GM21576 (cell line): ENCODE data around the gene TRIM28.
A peak's percentile ranks its signal among the peaks of the same experiment; 100 is the strongest.

Experiments used
- ATAC-seq: cut with Tn5 transposase; IDR thresholded peaks from one replicate; pipeline ENCODE4 v1.9.1; 2021; ENCODE audit warnings: mild to moderate bottlenecking, moderate library complexity; ENCODE audit not compliant: unreplicated experiment

TRIM28 gene

GRCh38 chr19:58559275-58560006, 15.6 kb downstream of the TRIM28 start:
- ATAC-seq, result no peak

GRCh38 chr19:58560007-58560887, 16.4 kb downstream of the TRIM28 start:
- ATAC-seq, result no peak

GRCh38 chr19:58560921-58561320, 17.1 kb downstream of the TRIM28 start:
- no peak for ATAC-seq

GRCh38 chr19:58561373-58562121, 17.7 kb downstream of the TRIM28 start:
- ATAC-seq, result no peak

- no peak for ATAC-seq
Measured at GRCh38 chr19:58562122-58563033, 18.5 kb downstream of the TRIM28 start.

GRCh38 chr19:58563034-58563573, 19.2 kb downstream of the TRIM28 start:
- ATAC-seq, result no peak

- ATAC-seq, result no peak
Measured at GRCh38 chr19:58563823-58564222, 20.0 kb downstream of the TRIM28 start.

- ATAC-seq, result no peak
Measured at GRCh38 chr19:58566989-58567388, 23.1 kb downstream of the TRIM28 start.

- ATAC-seq, result no peak
Measured at GRCh38 chr19:58568453-58569130, 24.7 kb downstream of the TRIM28 start.

GRCh38 chr19:58569191-58569942, 25.5 kb downstream of the TRIM28 start:
- ATAC-seq, result no peak

GRCh38 chr19:58569943-58570670, 26.2 kb downstream of the TRIM28 start:
- no peak for ATAC-seq

GRCh38 chr19:58570770-58571574, 27.1 kb downstream of the TRIM28 start:
- no peak for ATAC-seq

GRCh38 chr19:58571575-58571947, 27.7 kb downstream of the TRIM28 start:
- no peak for ATAC-seq

GRCh38 chr19:58572026-58572817, 28.4 kb downstream of the TRIM28 start:
- no peak for ATAC-seq

GRCh38 chr19:58572818-58573657, 29.2 kb downstream of the TRIM28 start, which contains the start of gene MZF1:
TSS of gene MZF1 (minus strand) at chr19:58573335. CDS start at chr19:58571389, 1,946 bp downstream.
- peak; percentile 51 for ATAC-seq
